Liver (tissue), 3 donors: ENCODE measurements around the gene EIF2B2.

Source experiments
- CTCF ChIP-seq: fragments of 150-350 bp; IDR thresholded peaks from 2 replicates; pipeline ENCODE4 v1.5.1; 2017; ENCODE audit warnings: improper control_type of control experiment, low read depth, low read length; ENCODE audit not compliant: missing input control
- EGR1 ChIP-seq, 2 donors: IDR thresholded peaks; 2 replicates each; pipeline ENCODE4 v1.6.1; 2016 to 2018; ENCODE audit warnings: antibody characterized with exemption in 2 of 2, low read depth in 2 of 2
- GABPA ChIP-seq, 2 donors: IDR thresholded peaks in 1 of 2; conservative IDR thresholded peaks in 1 of 2; 2 replicates each; pipeline ENCODE4 v1.6.1; 2016; ENCODE audit warnings: antibody characterized with exemption in 2 of 2, mild to moderate bottlenecking in 1 of 2, moderate library complexity in 1 of 2
- MAX ChIP-seq: IDR thresholded peaks from 2 replicates; pipeline ENCODE4 v1.6.1; 2016; ENCODE audit warnings: antibody characterized with exemption
- REST ChIP-seq: IDR thresholded peaks from 2 replicates; pipeline ENCODE4 v1.6.1; 2016; ENCODE audit warnings: antibody characterized with exemption, mild to moderate bottlenecking
- SP1 ChIP-seq: IDR thresholded peaks from 2 replicates; pipeline ENCODE4 v1.6.1; 2018; ENCODE audit warnings: antibody characterized with exemption, mild to moderate bottlenecking
- TAF1 ChIP-seq: conservative IDR thresholded peaks from 2 replicates; pipeline ENCODE4 v1.6.1; 2016; ENCODE audit warnings: antibody characterized with exemption, mild to moderate bottlenecking
- donor health status: healthy.
- donor health status: healthy.

- no peak for TF ChIP-seq CTCF
- no peak for TF ChIP-seq REST
- no peak for TF ChIP-seq EGR1 (IDR thresholded peaks at IDR 0.05; ENCODE audit: low read depth in 2 of 2)
- TF ChIP-seq MAX: no peak
- TF ChIP-seq TAF1: no peak
- no peak for TF ChIP-seq GABPA (IDR thresholded peaks at IDR 0.05 in 1 of 2, conservative IDR thresholded peaks at IDR 0.05 in 1 of 2)
- TF ChIP-seq SP1: no peak
These were observed 47.8 kb upstream of the EIF2B2 start for GRCh38 chr14:74954947-74955228.
